HG03103 (cell line): Measurements from ENCODE around the gene DDX54.
A peak's percentile ranks its signal among the peaks of the same experiment; 100 is the strongest.

ENCODE experiments used
- ATAC-seq: cut with Tn5 transposase; IDR thresholded peaks from one replicate; pipeline ENCODE4 v1.9.1; 2021; ENCODE audit warnings: low read depth; ENCODE audit not compliant: unreplicated experiment

Gene DDX54

GRCh38 chr12:113185180-113186032 is at the start of gene DDX54, which contains the start of gene RITA1:
Gene DDX54, minus strand, starts transcription at chr12:113185478. Its CDS starts 27 bp downstream, at chr12:113185451.
Gene RITA1, plus strand, starts transcription at chr12:113185721. Its CDS starts 1,026 bp downstream, at chr12:113186747.
- peak; percentile 40 for ATAC-seq

- no peak for ATAC-seq
Observed at GRCh38 chr12:113234483-113234882, 49.2 kb upstream of the DDX54 start.

- ATAC-seq = no peak
Observed at GRCh38 chr12:113233967-113234366, 48.7 kb upstream of the DDX54 start.

GRCh38 chr12:113232840-113233585 is 47.7 kb upstream of the DDX54 start:
- ATAC-seq = peak; percentile 55

GRCh38 chr12:113232089-113232839 is 47.0 kb upstream of the DDX54 start:
- ATAC-seq = no peak

- ATAC-seq = no peak
Observed at GRCh38 chr12:113231235-113232088, 46.2 kb upstream of the DDX54 start.

GRCh38 chr12:113230315-113231234 is 45.3 kb upstream of the DDX54 start:
- ATAC-seq = peak; percentile 14

GRCh38 chr12:113228394-113229028 is 43.2 kb upstream of the DDX54 start:
- ATAC-seq = no peak

GRCh38 chr12:113227686-113228391 is 42.6 kb upstream of the DDX54 start:
- ATAC-seq = no peak

- ATAC-seq = no peak
Observed at GRCh38 chr12:113226696-113227568, 41.7 kb upstream of the DDX54 start.

GRCh38 chr12:113224955-113225354 is 39.7 kb upstream of the DDX54 start:
- ATAC-seq = no peak

- no peak for ATAC-seq
Observed at GRCh38 chr12:113222730-113223531, 37.7 kb upstream of the DDX54 start.

GRCh38 chr12:113221997-113222729 is 36.9 kb upstream of the DDX54 start:
- no peak for ATAC-seq

- ATAC-seq = peak; percentile 87
Observed at GRCh38 chr12:113221181-113221996, 36.1 kb upstream of the DDX54 start, which contains the start of gene TPCN1. Gene TPCN1, plus strand, starts transcription at chr12:113221464. Its CDS starts 5,389 bp downstream, at chr12:113226853.
